Neutrophil (primary cell): ENCODE data around the gene TLE2.

ENCODE experiments used
- H3K27ac ChIP-seq: fragments of 200-600 bp; sonication (generic); 2 replicates; pipeline ENCODE4 v1.5.1; 2016; ENCODE audit warnings: mild to moderate bottlenecking, moderate library complexity
- H3K27me3 ChIP-seq: fragments of 200-600 bp; sonication (generic); 2 replicates; pipeline ENCODE4 v1.6.0; 2016; ENCODE audit warnings: mild to moderate bottlenecking
- H3K36me3 ChIP-seq: fragments of 200-600 bp; sonication (generic); 2 replicates; pipeline ENCODE4 v1.5.1; 2017
- H3K4me1 ChIP-seq, 2 experiments: fragments of 200-600 bp in 1 of 2; sonication (generic) in 1 of 2; 1 replicate in 1 of 2; 2 replicates in 1 of 2; pipeline versions ENCODE4 v1.5.1 to v1.6.1; 2013 to 2016; ENCODE audit warnings: low read depth in 1 of 2, low read length in 1 of 2, mild to moderate bottlenecking in 1 of 2, moderate library complexity in 1 of 2; ENCODE audit not compliant: control insufficient read depth in 1 of 2, insufficient read depth in 1 of 2
- H3K4me3 ChIP-seq, 2 experiments: fragments of 200-600 bp in 1 of 2; sonication (generic) in 1 of 2; 1 replicate in 1 of 2; 2 replicates in 1 of 2; pipeline ENCODE4 v1.5.1; 2013 to 2016; ENCODE audit warnings: low read depth in 1 of 2, low read length in 1 of 2, mild to moderate bottlenecking in 1 of 2, moderate library complexity in 1 of 2
- H3K9me3 ChIP-seq: fragments of 200-600 bp; sonication (generic); 2 replicates; pipeline ENCODE4 v1.5.1; 2016
- TF ChIP-seq, protein P1 (sequence below): fragments of 200-600 bp; sonication (generic); IDR thresholded peaks from 2 replicates; pipeline ENCODE4 v1.5.1; 2016; ENCODE audit warnings: antibody characterized with exemption

TLE2 gene

DNA sequence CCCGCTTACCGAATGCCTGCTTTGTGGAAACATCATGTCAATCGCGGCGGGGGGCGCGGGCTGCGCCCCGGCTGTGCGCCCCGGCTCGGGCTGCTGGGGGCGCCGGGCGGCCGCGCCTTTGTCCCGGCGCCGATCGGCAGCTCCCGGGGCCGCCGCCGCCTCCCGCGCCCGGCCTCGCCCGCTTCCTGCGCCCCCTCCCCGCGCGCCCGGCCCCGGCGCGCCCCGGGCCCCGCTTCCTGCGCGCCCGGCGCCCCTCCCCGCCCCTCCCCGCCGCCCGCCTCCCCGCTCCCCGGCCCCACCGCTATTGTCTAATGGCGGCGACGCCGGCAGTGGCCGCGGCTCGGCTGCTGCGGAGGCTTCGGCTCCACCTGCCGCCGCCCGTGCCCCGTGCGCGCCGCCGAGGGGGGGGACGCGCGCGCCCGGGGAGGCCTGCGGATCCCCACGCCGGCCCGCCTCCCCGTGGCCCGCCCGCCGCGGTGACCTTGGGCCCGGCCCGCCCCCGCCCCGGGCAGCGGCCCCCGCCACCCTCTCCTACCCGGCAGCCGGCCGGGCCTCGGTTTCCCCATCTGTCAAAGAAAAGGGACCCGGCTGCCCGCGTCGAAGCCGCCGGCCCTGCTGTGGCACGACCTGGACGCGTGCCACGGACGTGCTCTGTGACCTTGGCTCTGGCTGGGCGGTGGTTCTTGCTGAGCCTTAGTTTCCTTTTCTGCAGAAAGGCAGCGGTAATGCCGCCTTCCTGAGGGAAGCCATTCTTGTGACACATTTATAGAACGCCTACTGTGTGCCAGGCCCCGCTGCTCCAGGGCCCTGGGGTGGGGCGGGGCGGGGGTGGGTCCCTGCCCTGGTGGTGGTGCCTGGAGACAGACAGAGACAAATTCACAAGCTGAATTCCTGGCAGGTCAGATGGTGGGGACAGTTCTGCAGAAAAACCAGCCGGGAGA lies 33.4 kb upstream of the TLE2 start, which contains the start of gene TLE5:
Gene TLE5, minus strand, starts transcription at position 331 of the 941 bp plus-strand sequence. Its CDS starts 295 bp downstream, at position 36.
- H3K4me3 ChIP-seq, result peak within 1 kb of the TSS; percentile 40 to 53
- H3K4me1 ChIP-seq, result peaks cover 4 to 18% of the 10 kb centered on the region in 2 experiments
- no peaks in the 10 kb centered on the region for H3K9me3 ChIP-seq
- peaks cover 14% of the 10 kb centered on the region for H3K36me3 ChIP-seq
- TF ChIP-seq, protein P1, sequence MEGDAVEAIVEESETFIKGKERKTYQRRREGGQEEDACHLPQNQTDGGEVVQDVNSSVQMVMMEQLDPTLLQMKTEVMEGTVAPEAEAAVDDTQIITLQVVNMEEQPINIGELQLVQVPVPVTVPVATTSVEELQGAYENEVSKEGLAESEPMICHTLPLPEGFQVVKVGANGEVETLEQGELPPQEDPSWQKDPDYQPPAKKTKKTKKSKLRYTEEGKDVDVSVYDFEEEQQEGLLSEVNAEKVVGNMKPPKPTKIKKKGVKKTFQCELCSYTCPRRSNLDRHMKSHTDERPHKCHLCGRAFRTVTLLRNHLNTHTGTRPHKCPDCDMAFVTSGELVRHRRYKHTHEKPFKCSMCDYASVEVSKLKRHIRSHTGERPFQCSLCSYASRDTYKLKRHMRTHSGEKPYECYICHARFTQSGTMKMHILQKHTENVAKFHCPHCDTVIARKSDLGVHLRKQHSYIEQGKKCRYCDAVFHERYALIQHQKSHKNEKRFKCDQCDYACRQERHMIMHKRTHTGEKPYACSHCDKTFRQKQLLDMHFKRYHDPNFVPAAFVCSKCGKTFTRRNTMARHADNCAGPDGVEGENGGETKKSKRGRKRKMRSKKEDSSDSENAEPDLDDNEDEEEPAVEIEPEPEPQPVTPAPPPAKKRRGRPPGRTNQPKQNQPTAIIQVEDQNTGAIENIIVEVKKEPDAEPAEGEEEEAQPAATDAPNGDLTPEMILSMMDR, result no peak
- peak within 1 kb of the TSS; percentile 39 for H3K27ac ChIP-seq
- peaks cover 48% of the 10 kb centered on the region for H3K27me3 ChIP-seq

DNA sequence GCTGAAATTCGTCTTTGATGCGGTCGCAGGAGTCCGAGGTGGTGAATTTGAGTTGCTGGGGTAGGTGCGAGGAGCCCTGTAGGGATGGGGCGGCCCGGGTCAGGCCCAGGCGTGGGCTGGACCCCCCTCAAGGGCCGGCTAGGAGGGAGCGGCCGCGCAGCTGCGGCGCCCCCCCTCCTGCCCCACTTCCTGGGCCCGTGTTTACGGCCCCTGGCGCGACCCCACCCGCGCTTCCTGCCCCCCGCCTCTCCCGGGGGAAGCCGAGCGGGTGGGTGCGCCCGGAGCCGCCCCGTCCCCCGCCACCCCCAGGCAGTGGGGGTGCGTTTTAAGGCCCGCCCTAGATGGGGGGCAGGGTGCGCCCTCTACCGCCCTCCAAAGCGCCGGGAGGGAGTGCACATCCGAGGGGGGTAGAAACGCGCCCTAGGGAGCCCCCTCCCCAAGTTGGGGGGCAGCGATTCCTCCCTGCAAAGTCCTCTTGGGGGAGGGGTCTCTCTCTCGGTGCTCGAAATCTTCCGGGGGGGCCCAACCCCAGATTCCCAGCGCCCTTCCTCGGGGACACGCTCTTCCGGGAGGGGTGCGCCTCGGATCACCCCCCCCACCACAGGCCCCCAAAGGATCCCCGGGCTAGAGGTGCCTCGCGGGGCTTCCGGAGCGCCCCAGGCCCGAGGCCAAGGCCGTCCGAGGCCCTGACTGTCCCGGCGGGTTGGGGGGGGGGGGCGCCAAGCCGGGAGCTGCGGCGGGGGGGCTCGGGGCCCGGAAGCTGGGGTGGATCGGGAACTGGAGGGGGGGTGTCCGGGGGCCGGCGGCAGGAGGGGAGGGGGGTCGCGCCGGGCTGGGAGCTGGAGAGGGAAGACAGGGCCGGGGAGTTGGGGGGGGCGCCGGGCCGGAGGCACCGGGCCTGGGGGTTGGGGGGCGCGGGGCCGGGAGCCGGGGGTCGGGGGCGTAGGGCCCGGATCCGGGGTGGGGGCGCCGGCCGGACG lies 32.4 kb upstream of the TLE2 start:
- Histone ChIP-seq H3K27me3 (peaks cover 45% of the 10 kb centered on the region), H3K36me3 (peaks cover 21% of the 10 kb centered on the region), H3K9me3 (no peaks in the 10 kb centered on the region), H3K4me3 (peak overlapping the region; percentile 35 to 53), H3K27ac (peak overlapping the region; percentile 39), H3K4me1 (peaks cover 4 to 18% of the 10 kb centered on the region in 2 experiments)
- TF ChIP-seq, protein P1, result no peak

DNA sequence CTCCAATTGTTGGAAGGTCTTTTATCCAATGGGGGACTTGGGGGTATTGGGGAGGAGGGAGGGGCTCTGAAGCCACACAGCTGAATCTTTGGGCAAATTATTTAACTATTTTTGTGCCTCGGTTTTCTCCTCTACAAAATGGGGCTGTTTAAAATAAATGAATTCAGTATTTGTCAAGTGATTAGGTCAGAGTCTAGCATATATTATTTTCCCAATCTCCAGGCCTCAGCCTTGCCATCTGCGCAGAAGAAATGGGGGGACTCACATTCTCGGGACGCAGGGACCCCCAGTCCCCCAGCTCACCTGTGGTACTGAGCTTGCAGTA lies 31.7 kb upstream of the TLE2 start:
- no peak overlapping the region for H3K4me3 ChIP-seq
- peak overlapping the region; percentile 39 for H3K27ac ChIP-seq
- H3K9me3 ChIP-seq, result no peaks in the 10 kb centered on the region
- H3K27me3 ChIP-seq, result peaks cover 44% of the 10 kb centered on the region
- TF ChIP-seq, protein P1, result no peak
- peaks cover 4 to 18% of the 10 kb centered on the region in 2 experiments for H3K4me1 ChIP-seq
- peaks cover 28% of the 10 kb centered on the region for H3K36me3 ChIP-seq

DNA sequence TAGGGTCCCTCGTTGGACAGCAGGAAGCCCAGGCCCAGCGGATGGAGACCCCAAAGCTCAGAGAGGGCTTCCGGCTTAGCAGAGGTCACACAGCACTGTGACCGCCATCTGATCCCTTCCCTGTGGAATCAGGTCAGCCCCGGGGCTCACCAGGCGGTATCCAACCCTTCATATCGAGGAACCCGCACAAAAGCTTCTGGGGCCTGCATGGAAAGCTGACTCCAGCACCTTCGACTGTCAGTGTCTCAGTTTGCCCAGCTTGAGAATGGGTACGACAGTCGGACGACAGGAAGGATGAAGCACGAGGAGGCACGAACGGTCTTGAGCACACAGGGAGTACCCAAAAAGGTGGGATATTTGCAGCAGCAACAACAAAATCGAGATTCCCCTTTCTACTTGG lies 30.6 kb upstream of the TLE2 start:
- Histone ChIP-seq H3K36me3 (peaks cover 39% of the 10 kb centered on the region), H3K4me3 (no peak overlapping the region), H3K4me1 (peaks cover 4 to 18% of the 10 kb centered on the region in 2 experiments), H3K27me3 (peaks cover 36% of the 10 kb centered on the region), H3K9me3 (no peaks in the 10 kb centered on the region), H3K27ac (no peak overlapping the region)
- TF ChIP-seq, protein P1, result no peak

DNA sequence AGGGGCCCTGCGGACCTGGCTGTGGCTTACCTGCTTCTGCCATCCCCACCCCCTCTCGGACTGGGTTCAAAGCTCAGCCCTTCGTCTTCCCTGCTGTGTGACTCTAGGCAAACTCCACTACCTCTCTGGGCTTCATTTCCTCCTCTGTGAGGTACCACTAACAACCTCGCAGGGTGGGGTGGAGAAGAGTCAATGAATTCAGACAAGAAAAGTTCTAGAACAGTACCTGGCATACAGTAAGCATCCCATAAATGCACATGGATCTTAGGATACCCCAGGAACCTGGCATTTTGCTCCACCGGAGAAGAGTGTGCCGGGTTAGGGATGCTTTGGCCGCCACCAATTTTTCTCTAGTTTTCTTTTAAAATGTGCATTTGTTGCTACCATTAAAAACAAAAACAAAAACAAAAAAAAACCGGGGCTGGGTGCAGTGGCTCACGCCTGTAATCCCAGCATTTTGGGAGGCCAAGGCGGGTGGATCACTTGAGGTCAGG lies 29.8 kb upstream of the TLE2 start:
- peaks cover 4 to 18% of the 10 kb centered on the region in 2 experiments for H3K4me1 ChIP-seq
- TF ChIP-seq, protein P1, result no peak
- H3K27ac ChIP-seq, result no peak overlapping the region
- peaks cover 31% of the 10 kb centered on the region for H3K27me3 ChIP-seq
- H3K9me3 ChIP-seq, result no peaks in the 10 kb centered on the region
- no peak overlapping the region for H3K4me3 ChIP-seq
- peaks cover 46% of the 10 kb centered on the region for H3K36me3 ChIP-seq
